ENCODE measurements around the gene VPS37B. TPM values are rescaled to one million over a fixed set of nuclear protein-coding genes. Genes with fewer than 3 reads are reported as not detected.

The VPS37B gene
- total and polyA plus RNA-seq, 2 of the 8 experiments (the other 6 are each of a cell fraction or from before 2014, with no cell fraction given) = 11.9 to 15.7 TPM

GRCh38 chr12:122929812-122930211 lies 33.9 kb upstream of the VPS37B start (continued):
- TF ChIP-seq, protein P1, sequence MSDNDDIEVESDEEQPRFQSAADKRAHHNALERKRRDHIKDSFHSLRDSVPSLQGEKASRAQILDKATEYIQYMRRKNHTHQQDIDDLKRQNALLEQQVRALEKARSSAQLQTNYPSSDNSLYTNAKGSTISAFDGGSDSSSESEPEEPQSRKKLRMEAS (IDR thresholded peaks at IDR 0.05) = no peak
- TF ChIP-seq MAFK (IDR thresholded peaks at IDR 0.05; ENCODE audit: low read depth, low read length) (no peak), JUND (IDR thresholded peaks at IDR 0.05; ENCODE audit: low read length) (no peak), SAP30 (IDR thresholded peaks at IDR 0.05; ENCODE audit: insufficient read depth, insufficient replicate concordance, low read length) (no peak), RFX5 (IDR thresholded peaks at IDR 0.05; ENCODE audit: borderline replicate concordance, low read depth, low read length) (no peak)

All from H1 (cell line).